Right lobe of liver (tissue), 4 donors: ENCODE results near the gene DISP3.

Experiments
- POLR2A ChIP-seq: fragments of 450-650 bp; IDR thresholded peaks from one replicate; pipeline ENCODE4 v1.6.1; 2017; ENCODE audit warnings: antibody characterized with exemption, mild to moderate bottlenecking
- TF ChIP-seq, protein P1 (sequence below), 4 donors: fragments of 200-600 bp in 3 of 4; fragments of 450-650 bp in 1 of 4; IDR thresholded peaks; one replicate each; pipeline versions ENCODE4 v1.5.1 to v1.8.0; 2016 to 2022; ENCODE audit warnings: antibody characterized with exemption in 4 of 4, mild to moderate bottlenecking in 2 of 4
- donor health status: DM: no; HTN: no; CAD: no.
- donor health status: DM: no; HTN: no; CAD: no.
- donor health status: DM: no; HTN: yes; CAD: no.

DNA sequence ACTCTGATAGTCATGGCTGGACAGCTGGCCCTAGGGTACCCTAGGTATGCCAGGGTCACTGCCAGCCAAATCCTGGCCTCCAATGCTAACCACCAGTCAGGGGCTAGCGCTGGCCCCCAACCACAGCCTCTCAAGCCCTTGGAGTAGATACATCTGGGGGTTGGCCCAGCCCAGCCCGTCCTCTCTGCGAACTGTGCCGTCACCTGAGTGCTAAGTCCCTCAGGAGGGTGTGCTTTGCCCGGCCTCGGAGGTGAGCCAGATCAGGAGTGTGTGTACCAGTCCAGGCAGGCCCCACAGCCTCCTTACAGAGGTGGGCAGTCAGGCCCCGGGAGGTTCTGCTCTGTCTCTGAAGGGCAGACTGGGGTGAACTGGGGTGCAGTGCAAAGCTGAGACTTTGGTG, 34.0 kb upstream of the DISP3 start:
- TF ChIP-seq, protein P1, sequence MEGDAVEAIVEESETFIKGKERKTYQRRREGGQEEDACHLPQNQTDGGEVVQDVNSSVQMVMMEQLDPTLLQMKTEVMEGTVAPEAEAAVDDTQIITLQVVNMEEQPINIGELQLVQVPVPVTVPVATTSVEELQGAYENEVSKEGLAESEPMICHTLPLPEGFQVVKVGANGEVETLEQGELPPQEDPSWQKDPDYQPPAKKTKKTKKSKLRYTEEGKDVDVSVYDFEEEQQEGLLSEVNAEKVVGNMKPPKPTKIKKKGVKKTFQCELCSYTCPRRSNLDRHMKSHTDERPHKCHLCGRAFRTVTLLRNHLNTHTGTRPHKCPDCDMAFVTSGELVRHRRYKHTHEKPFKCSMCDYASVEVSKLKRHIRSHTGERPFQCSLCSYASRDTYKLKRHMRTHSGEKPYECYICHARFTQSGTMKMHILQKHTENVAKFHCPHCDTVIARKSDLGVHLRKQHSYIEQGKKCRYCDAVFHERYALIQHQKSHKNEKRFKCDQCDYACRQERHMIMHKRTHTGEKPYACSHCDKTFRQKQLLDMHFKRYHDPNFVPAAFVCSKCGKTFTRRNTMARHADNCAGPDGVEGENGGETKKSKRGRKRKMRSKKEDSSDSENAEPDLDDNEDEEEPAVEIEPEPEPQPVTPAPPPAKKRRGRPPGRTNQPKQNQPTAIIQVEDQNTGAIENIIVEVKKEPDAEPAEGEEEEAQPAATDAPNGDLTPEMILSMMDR (IDR thresholded peaks at IDR 0.05): no peak
- TF ChIP-seq POLR2A: no peak
